ENCODE results near the gene FAM110A.
"Not testable (repeated sequence)": the region's sequence is repeated elsewhere in the genome, so short reads cannot be mapped to it uniquely, and the experiment has no call there.

The FAM110A gene

DNA sequence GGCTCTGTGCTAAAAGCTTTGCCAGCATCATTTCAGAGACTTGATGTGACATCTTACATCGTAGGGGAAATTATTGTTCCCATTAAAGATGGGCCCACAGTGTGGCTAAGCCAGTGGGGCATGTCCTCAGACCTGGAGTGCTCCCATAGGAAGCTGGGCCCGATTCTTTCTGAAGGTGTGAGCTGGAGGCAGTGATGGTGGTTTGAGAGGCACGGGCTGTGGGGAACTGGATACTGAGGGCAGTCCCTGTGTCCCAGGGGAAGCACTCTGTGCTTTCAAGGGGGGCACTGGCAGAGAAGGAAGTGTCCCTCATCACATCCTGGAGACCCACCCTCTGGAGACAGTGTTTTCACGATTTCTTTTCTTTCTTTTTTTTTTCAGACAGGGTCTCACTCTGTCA is 8.6 kb upstream of the FAM110A start:
- Histone ChIP-seq H4K20me1 (ENCODE audit: control insufficient read depth, insufficient read depth, low read depth, low read length) (no peaks in the 10 kb centered on the region), H3K79me2 (ENCODE audit: control insufficient read depth, low read length) (no peaks in the 10 kb centered on the region), H3K4me1 (ENCODE audit: control insufficient read depth, low read length) (peaks cover 9% of the 10 kb centered on the region), H3K9me3 (ENCODE audit: control insufficient read depth, insufficient read depth, low read length) (no peaks in the 10 kb centered on the region; the same call in 1 of the 2 replicates), H3F3A (ENCODE audit: control insufficient read depth, insufficient read depth) (no peaks in the 10 kb centered on the region), H3K4me3 (ENCODE audit: low read length) (no peak overlapping the region), H3K4me2 (ENCODE audit: low read length) (no peak overlapping the region), H3K27ac (ENCODE audit: low read depth, low read length) (no peak overlapping the region), H3K36me3 (ENCODE audit: control insufficient read depth, low read length) (no peaks in the 10 kb centered on the region), H3K27me3 (ENCODE audit: control insufficient read depth, low read length) (no peaks in the 10 kb centered on the region), H3K9me2 (replicated peaks; ENCODE audit: control insufficient read depth, low read length) (no peaks in the 10 kb centered on the region)
- TF ChIP-seq EZH2phosphoT487 (IDR thresholded peaks at IDR 0.05; ENCODE audit: borderline replicate concordance, low read length), result no peak
- TF ChIP-seq, protein P1, sequence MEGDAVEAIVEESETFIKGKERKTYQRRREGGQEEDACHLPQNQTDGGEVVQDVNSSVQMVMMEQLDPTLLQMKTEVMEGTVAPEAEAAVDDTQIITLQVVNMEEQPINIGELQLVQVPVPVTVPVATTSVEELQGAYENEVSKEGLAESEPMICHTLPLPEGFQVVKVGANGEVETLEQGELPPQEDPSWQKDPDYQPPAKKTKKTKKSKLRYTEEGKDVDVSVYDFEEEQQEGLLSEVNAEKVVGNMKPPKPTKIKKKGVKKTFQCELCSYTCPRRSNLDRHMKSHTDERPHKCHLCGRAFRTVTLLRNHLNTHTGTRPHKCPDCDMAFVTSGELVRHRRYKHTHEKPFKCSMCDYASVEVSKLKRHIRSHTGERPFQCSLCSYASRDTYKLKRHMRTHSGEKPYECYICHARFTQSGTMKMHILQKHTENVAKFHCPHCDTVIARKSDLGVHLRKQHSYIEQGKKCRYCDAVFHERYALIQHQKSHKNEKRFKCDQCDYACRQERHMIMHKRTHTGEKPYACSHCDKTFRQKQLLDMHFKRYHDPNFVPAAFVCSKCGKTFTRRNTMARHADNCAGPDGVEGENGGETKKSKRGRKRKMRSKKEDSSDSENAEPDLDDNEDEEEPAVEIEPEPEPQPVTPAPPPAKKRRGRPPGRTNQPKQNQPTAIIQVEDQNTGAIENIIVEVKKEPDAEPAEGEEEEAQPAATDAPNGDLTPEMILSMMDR (IDR thresholded peaks at IDR 0.05; ENCODE audit: low read depth, low read length, poor library complexity, severe bottlenecking), result no peak

DNA sequence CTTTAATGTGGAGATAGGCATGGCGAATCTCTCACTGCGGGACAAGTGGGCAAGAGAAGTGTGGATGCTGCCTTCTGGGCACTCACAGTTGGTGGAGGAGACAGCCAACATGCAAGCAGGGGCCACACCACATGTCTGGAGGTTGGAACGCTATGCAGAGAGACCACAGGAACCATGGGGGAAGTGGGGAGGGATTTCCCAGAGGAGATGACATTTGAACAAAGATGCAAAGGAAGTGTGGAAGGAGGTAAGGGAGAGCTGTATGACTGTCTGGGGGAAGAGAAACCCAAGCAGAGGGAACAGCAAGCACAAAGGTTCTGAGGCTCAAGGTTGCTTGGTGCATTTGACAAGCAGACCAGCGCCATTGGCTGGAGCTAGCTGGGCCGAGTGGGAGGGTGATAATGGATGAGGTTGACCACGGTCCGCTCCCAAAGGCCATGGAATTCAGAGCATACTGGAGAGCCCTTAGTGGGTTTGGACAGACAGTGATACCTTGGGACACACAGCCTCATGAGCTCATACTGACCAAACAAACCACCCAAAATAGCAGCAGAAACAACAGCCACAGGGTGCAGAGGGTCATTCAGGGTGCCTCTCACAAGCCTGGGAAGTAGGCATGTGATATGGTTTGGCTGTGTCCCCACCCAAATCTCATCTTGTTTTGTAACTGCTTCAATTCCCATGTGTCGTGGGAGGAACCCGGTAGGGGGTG is 7.6 kb upstream of the FAM110A start:
- Histone ChIP-seq H3K4me3 (ENCODE audit: low read length) (no peak overlapping the region), H3K4me1 (ENCODE audit: control insufficient read depth, low read length) (peaks cover 9% of the 10 kb centered on the region), H3K9me2 (replicated peaks; ENCODE audit: control insufficient read depth, low read length) (no peaks in the 10 kb centered on the region), H3K36me3 (ENCODE audit: control insufficient read depth, low read length) (no peaks in the 10 kb centered on the region), H3F3A (ENCODE audit: control insufficient read depth, insufficient read depth) (no peaks in the 10 kb centered on the region), H3K27ac (ENCODE audit: low read depth, low read length) (no peak overlapping the region), H4K20me1 (ENCODE audit: control insufficient read depth, insufficient read depth, low read depth, low read length) (no peaks in the 10 kb centered on the region), H3K79me2 (ENCODE audit: control insufficient read depth, low read length) (no peaks in the 10 kb centered on the region), H3K9me3 (ENCODE audit: control insufficient read depth, insufficient read depth, low read length) (no peaks in the 10 kb centered on the region), H3K4me2 (ENCODE audit: low read length) (no peak overlapping the region), H3K27me3 (ENCODE audit: control insufficient read depth, low read length) (no peaks in the 10 kb centered on the region)
- TF ChIP-seq EZH2phosphoT487 (IDR thresholded peaks at IDR 0.05; ENCODE audit: borderline replicate concordance, low read length), result no peak
- TF ChIP-seq, protein P1 (IDR thresholded peaks at IDR 0.05; ENCODE audit: low read depth, low read length, poor library complexity, severe bottlenecking), result no peak

DNA sequence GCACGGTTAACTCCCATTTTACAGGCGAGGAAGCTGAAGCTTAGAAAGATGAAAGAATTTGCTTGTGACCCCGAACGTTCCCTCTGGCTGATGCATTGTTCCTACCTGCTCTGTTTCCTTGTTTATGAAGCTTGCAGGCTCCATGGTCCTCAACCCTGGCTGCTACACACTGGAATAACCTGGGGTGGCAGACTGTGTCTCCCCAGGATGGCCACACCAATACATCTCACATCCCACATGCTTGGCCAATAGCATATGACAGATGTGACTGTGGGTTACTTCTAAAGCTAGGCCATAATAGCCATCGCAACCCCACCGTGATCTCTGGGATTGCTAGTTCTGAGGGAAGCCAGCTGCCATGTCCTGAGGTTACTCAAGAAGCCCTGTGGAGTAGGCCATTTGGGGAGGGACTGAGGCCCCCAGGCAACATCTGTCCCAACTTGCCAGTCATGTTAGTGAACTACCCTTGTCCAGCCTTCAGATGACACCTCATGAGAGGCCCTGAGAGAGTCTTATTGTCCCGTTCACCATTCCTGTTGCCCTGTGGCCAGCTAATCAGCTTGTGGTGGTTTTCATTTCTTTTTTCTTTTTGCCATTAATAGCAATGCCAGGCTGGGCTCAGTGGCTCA is 6.7 kb upstream of the FAM110A start:
- Histone ChIP-seq H3K27me3 (ENCODE audit: control insufficient read depth, low read length) (no peaks in the 10 kb centered on the region), H3K4me2 (ENCODE audit: low read length) (no peak overlapping the region), H3K36me3 (ENCODE audit: control insufficient read depth, low read length) (no peaks in the 10 kb centered on the region), H3K4me3 (ENCODE audit: low read length) (no peak overlapping the region), H3K9me2 (replicated peaks; ENCODE audit: control insufficient read depth, low read length) (no peaks in the 10 kb centered on the region), H3K9me3 (ENCODE audit: control insufficient read depth, insufficient read depth, low read length) (no peaks in the 10 kb centered on the region), H3K79me2 (ENCODE audit: control insufficient read depth, low read length) (no peaks in the 10 kb centered on the region), H4K20me1 (ENCODE audit: control insufficient read depth, insufficient read depth, low read depth, low read length) (no peaks in the 10 kb centered on the region), H3K4me1 (ENCODE audit: control insufficient read depth, low read length) (peaks cover 9% of the 10 kb centered on the region), H3K27ac (ENCODE audit: low read depth, low read length) (no peak overlapping the region), H3F3A (ENCODE audit: control insufficient read depth, insufficient read depth) (no peaks in the 10 kb centered on the region)
- TF ChIP-seq EZH2phosphoT487 (IDR thresholded peaks at IDR 0.05; ENCODE audit: borderline replicate concordance, low read length), result no peak
- TF ChIP-seq, protein P1 (IDR thresholded peaks at IDR 0.05; ENCODE audit: low read depth, low read length, poor library complexity, severe bottlenecking), result no peak

DNA sequence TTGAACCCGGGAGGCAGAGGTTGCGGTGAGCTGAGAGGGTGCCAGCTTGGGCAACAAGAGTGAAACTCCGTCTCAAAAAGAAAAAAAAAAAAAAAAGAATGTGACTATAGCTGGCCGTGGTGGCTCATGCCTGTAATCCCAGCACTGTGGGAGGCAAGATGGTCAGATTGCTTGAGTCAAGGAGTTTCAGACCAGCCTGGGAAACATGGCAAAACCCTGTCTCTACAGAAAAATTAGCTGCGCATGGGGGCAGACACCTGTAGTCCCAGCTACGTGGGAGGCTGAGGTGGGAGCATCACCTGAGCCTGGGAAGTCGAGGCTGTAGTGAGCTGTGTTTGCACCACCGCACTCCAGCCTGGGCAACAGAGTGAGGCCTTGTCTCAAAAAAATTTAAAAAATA is 5.5 kb upstream of the FAM110A start:
- H3K36me3 ChIP-seq (ENCODE audit: control insufficient read depth, low read length); H3K79me2 ChIP-seq (ENCODE audit: control insufficient read depth, low read length); H3K4me2 ChIP-seq (ENCODE audit: low read length); H3K9me3 ChIP-seq (ENCODE audit: control insufficient read depth, insufficient read depth, low read length); H3K4me3 ChIP-seq (ENCODE audit: low read length); H3K27ac ChIP-seq (ENCODE audit: low read depth, low read length); H3K9me2 ChIP-seq (replicated peaks; ENCODE audit: control insufficient read depth, low read length); H3F3A ChIP-seq (ENCODE audit: control insufficient read depth, insufficient read depth); H4K20me1 ChIP-seq (ENCODE audit: control insufficient read depth, insufficient read depth, low read depth, low read length); H3K27me3 ChIP-seq (ENCODE audit: control insufficient read depth, low read length); H3K4me1 ChIP-seq (ENCODE audit: control insufficient read depth, low read length): not testable (repeated sequence)
